WTC11 (cell line): ENCODE measurements around the gene PLXDC2. TPM values are rescaled to one million over a fixed set of nuclear protein-coding genes. Genes with fewer than 3 reads are reported as not detected.
A peak's percentile ranks its signal among the peaks of the same experiment; 100 is the strongest.

Source experiments
- ATAC-seq: fragments of 200-7000 bp; cut with Tn5 transposase; 2 replicates; pipeline ENCODE4 v1.10.0; 2021; ENCODE audit warnings: mild to moderate bottlenecking, moderate library complexity
- CTCF ChIA-PET: fragments of 300-600 bp; sonication (Branson Sonifier 250); formaldehyde crosslinking; loops from one replicate; lab custom pipeline; 2021; ENCODE audit warnings: antibody characterized with exemption; lab: Charles Lee
- POLR2A ChIA-PET: fragments of 350-600 bp; sonication (Branson Sonifier 250); formaldehyde crosslinking; loops from one replicate; lab custom pipeline; 2021; ENCODE audit warnings: antibody characterized with exemption; lab: Charles Lee
- DNase-seq: peaks from one replicate; pipeline ENCODE4 v3.0.0; 2021; ENCODE audit warnings: low spot score
- H3K27ac Mint-ChIP-seq: 2 replicates; pipeline ENCODE4 v1.8.0; 2021; ENCODE audit warnings: mixed read lengths
- H3K27me3 Mint-ChIP-seq: 2 replicates; pipeline ENCODE4 v1.8.0; 2021; ENCODE audit warnings: low read depth, mild to moderate bottlenecking, moderate library complexity, mixed read lengths
- H3K36me3 Mint-ChIP-seq: 2 replicates; pipeline ENCODE4 v1.8.0; 2021; ENCODE audit warnings: mixed read lengths
- H3K4me1 Mint-ChIP-seq: 2 replicates; pipeline ENCODE4 v1.8.0; 2022; ENCODE audit warnings: mixed read lengths
- H3K4me3 Mint-ChIP-seq: 2 replicates; pipeline ENCODE4 v1.8.0; 2021; ENCODE audit warnings: mild to moderate bottlenecking, moderate library complexity, mixed read lengths
- H3K9me3 Mint-ChIP-seq: 2 replicates; pipeline ENCODE4 v1.8.0; 2021; ENCODE audit warnings: mixed read lengths
- AFF4 ChIP-seq: sonication (generic); formaldehyde crosslinking; IDR thresholded peaks from 2 replicates; pipeline ENCODE4 v1.8.1; 2023; ENCODE audit warnings: mild to moderate bottlenecking, missing genetic modification reagents, borderline replicate concordance
- ATF1 ChIP-seq: sonication (generic); formaldehyde crosslinking; IDR thresholded peaks from 2 replicates; pipeline ENCODE4 v1.8.1; 2023; ENCODE audit warnings: mild to moderate bottlenecking, moderate library complexity, missing genetic modification reagents
- CBFB ChIP-seq: sonication (generic); formaldehyde crosslinking; IDR thresholded peaks from 2 replicates; pipeline ENCODE4 v1.8.1; 2022; ENCODE audit warnings: mild to moderate bottlenecking, low read depth, missing genetic modification reagents
- EMX1 ChIP-seq: fragments of 250-450 bp; sonication (Bioruptor Pico); IDR thresholded peaks from 2 replicates; pipeline ENCODE4 v1.8.0; 2021; ENCODE audit warnings: mild to moderate bottlenecking
- FOXK1 ChIP-seq: sonication (generic); formaldehyde crosslinking; IDR thresholded peaks from 2 replicates; pipeline ENCODE4 v1.8.0; 2022; ENCODE audit warnings: mild to moderate bottlenecking, moderate library complexity, missing genetic modification reagents
- HMGXB4 ChIP-seq: sonication (generic); formaldehyde crosslinking; IDR thresholded peaks from 2 replicates; pipeline ENCODE4 v1.8.1; 2023; ENCODE audit warnings: mild to moderate bottlenecking, moderate library complexity, missing genetic modification reagents
- NFE2L1 ChIP-seq: sonication (generic); formaldehyde crosslinking; IDR thresholded peaks from 2 replicates; pipeline ENCODE4 v1.8.1; 2023; ENCODE audit warnings: missing genetic modification reagents
- NR2C2 ChIP-seq: sonication (generic); formaldehyde crosslinking; IDR thresholded peaks from 2 replicates; pipeline ENCODE4 v1.8.0; 2022; ENCODE audit warnings: mild to moderate bottlenecking, missing genetic modification reagents
- TP53 ChIP-seq: sonication (generic); formaldehyde crosslinking; IDR thresholded peaks from 2 replicates; pipeline ENCODE4 v1.8.1; 2023; ENCODE audit warnings: mild to moderate bottlenecking, missing genetic modification reagents
- ZBTB21 ChIP-seq: sonication (generic); formaldehyde crosslinking; IDR thresholded peaks from 2 replicates; pipeline ENCODE4 v1.8.1; 2023; ENCODE audit warnings: mild to moderate bottlenecking, missing genetic modification reagents, borderline replicate concordance
- ZNF532 ChIP-seq: fragments of 250-450 bp; sonication (Bioruptor Pico); IDR thresholded peaks from 2 replicates; pipeline ENCODE4 v1.9.0; 2021; ENCODE audit warnings: mild to moderate bottlenecking, borderline replicate concordance
- total RNA-seq: library from RNA; stranded (reverse); gene quantifications from 3 replicates; pipeline ENCODE4 v1.2.3, GENCODE V29; 2021
- TF ChIP-seq, protein P1 (sequence below): sonication (generic); formaldehyde crosslinking; IDR thresholded peaks from 2 replicates; pipeline ENCODE4 v1.8.0; 2023; ENCODE audit warnings: mild to moderate bottlenecking, missing genetic modification reagents
- TF ChIP-seq, protein P2 (sequence below): sonication (generic); formaldehyde crosslinking; IDR thresholded peaks from 2 replicates; pipeline ENCODE4 v1.8.1; 2023; ENCODE audit warnings: mild to moderate bottlenecking, missing genetic modification reagents
- TF ChIP-seq, protein P3 (sequence below): sonication (generic); formaldehyde crosslinking; IDR thresholded peaks from 2 replicates; pipeline ENCODE4 v1.8.1; 2022; ENCODE audit warnings: mild to moderate bottlenecking, moderate library complexity, missing genetic modification reagents
- TF ChIP-seq, protein P4 (sequence below): fragments of 250-450 bp; sonication (Bioruptor Pico); IDR thresholded peaks from 2 replicates; pipeline ENCODE4 v1.8.0; 2021; ENCODE audit warnings: mild to moderate bottlenecking
- TF ChIP-seq, protein P5 (sequence below): sonication (generic); formaldehyde crosslinking; conservative IDR thresholded peaks from 2 replicates; pipeline ENCODE4 v1.8.1; 2023; ENCODE audit warnings: mild to moderate bottlenecking, low read depth, missing genetic modification reagents, moderate library complexity

Gene PLXDC2
- total RNA-seq, 1 experiment from 2014 or later, result 31.7 TPM

- ChIA-PET POLR2A (interaction anchor here (0.5 to 0.9 kb wide), 3 partner anchors 11 to 1107 kb away, joined by 3 read pairs; no protein-coding TSS in a partner anchor), CTCF (interaction anchor here (0.5 to 1.5 kb wide), 6 partner anchors 11 to 956 kb away, joined by 3 to 6 read pairs (median 4); no protein-coding TSS in a partner anchor)
- Mint-ChIP-seq H3K4me3 (peak overlapping the region; percentile 95), H3K27me3 (no peaks in the 10 kb centered on the region; the same call in 1 of the 2 replicates), H3K4me1 (peaks cover 40% of the 10 kb centered on the region), H3K27ac (peak overlapping the region; percentile 98), H3K9me3 (no peaks in the 10 kb centered on the region), H3K36me3 (peaks cover 11% of the 10 kb centered on the region)
- peak; percentile 55 for ATAC-seq
- DNase-seq, result peak; percentile 76
- TF ChIP-seq ZBTB21 (CRISPR knock-in tag) (no peak), FOXK1 (0 out of 2 replicates have a peak, but pooled peaks have one; percentile 10), ZNF532 (CRISPR knock-in tag) (no peak), AFF4 (CRISPR knock-in tag) (0 out of 2 replicates have a peak, but pooled peaks have one; percentile 51), HMGXB4 (peak; percentile 42), ATF1 (no peak), TP53 (CRISPR knock-in tag) (no peak; the same call in 1 of the 2 replicates), NFE2L1 (CRISPR knock-in tag) (no peak), CBFB (CRISPR knock-in tag) (no peak), EMX1 (CRISPR knock-in tag) (no peak), NR2C2 (CRISPR knock-in tag) (no peak)
- TF ChIP-seq, protein P1, sequence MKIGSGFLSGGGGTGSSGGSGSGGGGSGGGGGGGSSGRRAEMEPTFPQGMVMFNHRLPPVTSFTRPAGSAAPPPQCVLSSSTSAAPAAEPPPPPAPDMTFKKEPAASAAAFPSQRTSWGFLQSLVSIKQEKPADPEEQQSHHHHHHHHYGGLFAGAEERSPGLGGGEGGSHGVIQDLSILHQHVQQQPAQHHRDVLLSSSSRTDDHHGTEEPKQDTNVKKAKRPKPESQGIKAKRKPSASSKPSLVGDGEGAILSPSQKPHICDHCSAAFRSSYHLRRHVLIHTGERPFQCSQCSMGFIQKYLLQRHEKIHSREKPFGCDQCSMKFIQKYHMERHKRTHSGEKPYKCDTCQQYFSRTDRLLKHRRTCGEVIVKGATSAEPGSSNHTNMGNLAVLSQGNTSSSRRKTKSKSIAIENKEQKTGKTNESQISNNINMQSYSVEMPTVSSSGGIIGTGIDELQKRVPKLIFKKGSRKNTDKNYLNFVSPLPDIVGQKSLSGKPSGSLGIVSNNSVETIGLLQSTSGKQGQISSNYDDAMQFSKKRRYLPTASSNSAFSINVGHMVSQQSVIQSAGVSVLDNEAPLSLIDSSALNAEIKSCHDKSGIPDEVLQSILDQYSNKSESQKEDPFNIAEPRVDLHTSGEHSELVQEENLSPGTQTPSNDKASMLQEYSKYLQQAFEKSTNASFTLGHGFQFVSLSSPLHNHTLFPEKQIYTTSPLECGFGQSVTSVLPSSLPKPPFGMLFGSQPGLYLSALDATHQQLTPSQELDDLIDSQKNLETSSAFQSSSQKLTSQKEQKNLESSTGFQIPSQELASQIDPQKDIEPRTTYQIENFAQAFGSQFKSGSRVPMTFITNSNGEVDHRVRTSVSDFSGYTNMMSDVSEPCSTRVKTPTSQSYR (CRISPR knock-in tag), result 0 out of 2 replicates have a peak, but pooled peaks have one; percentile 11
- TF ChIP-seq, protein P2, sequence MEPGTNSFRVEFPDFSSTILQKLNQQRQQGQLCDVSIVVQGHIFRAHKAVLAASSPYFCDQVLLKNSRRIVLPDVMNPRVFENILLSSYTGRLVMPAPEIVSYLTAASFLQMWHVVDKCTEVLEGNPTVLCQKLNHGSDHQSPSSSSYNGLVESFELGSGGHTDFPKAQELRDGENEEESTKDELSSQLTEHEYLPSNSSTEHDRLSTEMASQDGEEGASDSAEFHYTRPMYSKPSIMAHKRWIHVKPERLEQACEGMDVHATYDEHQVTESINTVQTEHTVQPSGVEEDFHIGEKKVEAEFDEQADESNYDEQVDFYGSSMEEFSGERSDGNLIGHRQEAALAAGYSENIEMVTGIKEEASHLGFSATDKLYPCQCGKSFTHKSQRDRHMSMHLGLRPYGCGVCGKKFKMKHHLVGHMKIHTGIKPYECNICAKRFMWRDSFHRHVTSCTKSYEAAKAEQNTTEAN (CRISPR knock-in tag), result 0 out of 2 replicates have a peak, but pooled peaks have one; percentile 25
- TF ChIP-seq, protein P3, sequence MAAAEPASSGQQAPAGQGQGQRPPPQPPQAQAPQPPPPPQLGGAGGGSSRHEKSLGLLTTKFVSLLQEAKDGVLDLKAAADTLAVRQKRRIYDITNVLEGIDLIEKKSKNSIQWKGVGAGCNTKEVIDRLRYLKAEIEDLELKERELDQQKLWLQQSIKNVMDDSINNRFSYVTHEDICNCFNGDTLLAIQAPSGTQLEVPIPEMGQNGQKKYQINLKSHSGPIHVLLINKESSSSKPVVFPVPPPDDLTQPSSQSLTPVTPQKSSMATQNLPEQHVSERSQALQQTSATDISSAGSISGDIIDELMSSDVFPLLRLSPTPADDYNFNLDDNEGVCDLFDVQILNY (CRISPR knock-in tag), result 0 out of 2 replicates have a peak, but pooled peaks have one; percentile 9
- TF ChIP-seq, protein P4, sequence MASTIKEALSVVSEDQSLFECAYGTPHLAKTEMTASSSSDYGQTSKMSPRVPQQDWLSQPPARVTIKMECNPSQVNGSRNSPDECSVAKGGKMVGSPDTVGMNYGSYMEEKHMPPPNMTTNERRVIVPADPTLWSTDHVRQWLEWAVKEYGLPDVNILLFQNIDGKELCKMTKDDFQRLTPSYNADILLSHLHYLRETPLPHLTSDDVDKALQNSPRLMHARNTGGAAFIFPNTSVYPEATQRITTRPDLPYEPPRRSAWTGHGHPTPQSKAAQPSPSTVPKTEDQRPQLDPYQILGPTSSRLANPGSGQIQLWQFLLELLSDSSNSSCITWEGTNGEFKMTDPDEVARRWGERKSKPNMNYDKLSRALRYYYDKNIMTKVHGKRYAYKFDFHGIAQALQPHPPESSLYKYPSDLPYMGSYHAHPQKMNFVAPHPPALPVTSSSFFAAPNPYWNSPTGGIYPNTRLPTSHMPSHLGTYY (CRISPR knock-in tag), result no peak
- TF ChIP-seq, protein P5, sequence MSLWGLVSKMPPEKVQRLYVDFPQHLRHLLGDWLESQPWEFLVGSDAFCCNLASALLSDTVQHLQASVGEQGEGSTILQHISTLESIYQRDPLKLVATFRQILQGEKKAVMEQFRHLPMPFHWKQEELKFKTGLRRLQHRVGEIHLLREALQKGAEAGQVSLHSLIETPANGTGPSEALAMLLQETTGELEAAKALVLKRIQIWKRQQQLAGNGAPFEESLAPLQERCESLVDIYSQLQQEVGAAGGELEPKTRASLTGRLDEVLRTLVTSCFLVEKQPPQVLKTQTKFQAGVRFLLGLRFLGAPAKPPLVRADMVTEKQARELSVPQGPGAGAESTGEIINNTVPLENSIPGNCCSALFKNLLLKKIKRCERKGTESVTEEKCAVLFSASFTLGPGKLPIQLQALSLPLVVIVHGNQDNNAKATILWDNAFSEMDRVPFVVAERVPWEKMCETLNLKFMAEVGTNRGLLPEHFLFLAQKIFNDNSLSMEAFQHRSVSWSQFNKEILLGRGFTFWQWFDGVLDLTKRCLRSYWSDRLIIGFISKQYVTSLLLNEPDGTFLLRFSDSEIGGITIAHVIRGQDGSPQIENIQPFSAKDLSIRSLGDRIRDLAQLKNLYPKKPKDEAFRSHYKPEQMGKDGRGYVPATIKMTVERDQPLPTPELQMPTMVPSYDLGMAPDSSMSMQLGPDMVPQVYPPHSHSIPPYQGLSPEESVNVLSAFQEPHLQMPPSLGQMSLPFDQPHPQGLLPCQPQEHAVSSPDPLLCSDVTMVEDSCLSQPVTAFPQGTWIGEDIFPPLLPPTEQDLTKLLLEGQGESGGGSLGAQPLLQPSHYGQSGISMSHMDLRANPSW (CRISPR knock-in tag), result peak; percentile 40; the same call in 1 of the 2 replicates
These were observed 1.1 kb downstream of the PLXDC2 start for GRCh38 chr10:19817231-19817933.
